Measurements from ENCODE around the gene CCDC127.

CCDC127 gene

DNA sequence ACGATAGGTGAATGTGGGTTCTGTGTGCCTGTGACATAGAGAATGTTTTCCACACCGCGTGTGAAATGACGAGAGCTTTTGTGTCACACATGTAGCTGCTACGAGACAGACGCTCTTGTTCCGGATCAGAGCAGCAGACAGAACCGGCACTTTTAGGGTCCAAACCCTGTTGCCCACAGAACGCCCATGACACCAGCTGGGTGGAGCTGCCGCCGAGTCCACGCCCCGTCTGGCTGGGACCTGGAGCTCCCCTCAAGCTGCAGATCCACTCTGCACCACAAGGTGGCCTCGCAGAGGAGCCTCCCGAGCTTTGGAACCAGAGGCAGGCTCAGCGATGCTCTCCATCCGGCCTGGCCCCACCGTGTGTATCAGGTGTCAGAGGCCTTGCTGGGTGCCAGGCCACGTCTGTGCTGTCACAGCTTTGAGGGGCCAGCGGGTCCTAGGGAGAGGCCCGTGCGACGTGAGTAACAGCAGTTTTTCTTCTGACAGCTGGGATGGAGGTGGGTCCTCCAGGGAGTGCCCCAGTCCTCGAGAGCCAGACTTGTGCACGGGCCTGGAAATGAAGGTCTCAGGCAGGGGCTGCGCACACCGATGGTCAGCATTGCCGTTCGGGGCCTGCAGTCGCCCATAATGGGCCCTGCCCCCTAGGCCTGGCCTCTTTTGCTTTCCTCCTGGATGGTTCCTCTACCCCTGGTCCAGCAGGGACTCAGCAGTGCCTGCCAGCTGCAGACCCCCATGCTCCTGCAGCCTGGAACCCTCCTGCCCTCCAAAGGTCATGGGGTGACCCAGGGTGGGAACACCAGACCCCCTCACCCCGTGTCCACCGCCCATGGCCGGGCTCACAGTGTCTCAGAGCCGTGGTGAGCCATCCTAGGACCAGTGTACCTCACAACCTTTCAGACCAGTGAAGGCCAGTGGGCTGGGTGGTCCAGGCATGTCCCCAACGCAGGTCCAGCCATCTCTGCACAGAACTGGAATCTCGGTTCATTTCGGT is 29.2 kb downstream of the CCDC127 start:
- peak; percentile 82 for DNase-seq

DNA sequence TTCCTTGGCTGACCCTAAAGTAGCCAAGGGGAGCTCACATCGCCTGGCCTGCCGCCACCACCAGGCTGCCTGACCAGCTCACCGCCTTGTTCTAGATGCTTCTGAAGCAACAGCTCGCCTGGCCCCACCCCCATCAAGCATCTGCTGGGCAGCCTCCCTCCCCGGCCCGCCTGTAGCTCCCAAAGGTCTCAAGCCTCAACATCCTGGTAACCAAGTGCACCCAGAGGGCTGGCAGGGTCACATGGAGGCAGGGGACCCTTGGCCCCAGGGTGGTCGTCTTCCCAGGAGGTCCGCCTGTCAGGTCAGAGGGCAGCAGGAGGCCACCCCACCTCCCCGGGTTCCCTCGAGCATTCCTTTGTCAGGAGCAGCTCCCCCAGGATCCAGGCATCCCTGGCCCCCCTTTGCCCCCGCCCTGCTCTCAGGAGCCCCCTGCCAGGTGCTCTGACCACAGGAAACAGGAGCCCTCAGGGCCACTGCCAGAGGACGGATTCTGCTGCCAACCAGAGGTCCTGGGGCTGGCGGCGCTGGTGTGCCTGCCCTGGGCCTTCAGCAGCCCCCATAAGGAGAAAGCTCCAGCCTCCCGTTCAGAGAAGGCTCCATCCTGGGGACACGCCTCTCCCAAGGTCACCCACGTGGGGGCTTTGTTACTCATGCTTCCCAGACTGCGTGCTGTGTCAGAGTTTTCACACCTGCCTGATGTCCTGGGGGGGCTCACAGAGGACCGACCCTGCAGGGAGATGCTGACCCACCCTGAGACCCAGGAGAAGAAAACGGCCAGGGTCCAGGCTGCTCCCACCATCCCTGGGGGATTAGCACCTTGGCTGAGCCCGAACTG is 30.1 kb downstream of the CCDC127 start:
- no peak for DNase-seq

DNA sequence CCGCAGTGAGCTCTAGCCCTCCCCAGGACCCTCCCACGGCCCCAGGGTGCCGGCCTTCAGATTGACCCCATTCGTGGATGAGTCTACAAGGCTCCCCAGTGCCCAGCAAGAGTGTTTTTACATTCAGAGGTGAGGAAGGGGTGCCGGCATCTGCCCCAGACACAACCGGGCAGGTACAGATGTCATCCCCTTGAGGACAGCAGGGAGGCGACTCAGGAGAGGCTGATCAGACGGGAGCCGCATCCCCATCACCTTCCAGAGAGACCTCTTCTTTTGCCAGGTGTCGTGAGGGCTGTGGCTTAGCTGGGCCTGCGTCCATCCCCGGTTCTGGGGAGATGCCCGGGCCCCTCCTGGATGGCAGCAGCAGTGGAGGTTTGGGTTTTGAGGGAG is 30.9 kb downstream of the CCDC127 start:
- DNase-seq, result no peak

DNA sequence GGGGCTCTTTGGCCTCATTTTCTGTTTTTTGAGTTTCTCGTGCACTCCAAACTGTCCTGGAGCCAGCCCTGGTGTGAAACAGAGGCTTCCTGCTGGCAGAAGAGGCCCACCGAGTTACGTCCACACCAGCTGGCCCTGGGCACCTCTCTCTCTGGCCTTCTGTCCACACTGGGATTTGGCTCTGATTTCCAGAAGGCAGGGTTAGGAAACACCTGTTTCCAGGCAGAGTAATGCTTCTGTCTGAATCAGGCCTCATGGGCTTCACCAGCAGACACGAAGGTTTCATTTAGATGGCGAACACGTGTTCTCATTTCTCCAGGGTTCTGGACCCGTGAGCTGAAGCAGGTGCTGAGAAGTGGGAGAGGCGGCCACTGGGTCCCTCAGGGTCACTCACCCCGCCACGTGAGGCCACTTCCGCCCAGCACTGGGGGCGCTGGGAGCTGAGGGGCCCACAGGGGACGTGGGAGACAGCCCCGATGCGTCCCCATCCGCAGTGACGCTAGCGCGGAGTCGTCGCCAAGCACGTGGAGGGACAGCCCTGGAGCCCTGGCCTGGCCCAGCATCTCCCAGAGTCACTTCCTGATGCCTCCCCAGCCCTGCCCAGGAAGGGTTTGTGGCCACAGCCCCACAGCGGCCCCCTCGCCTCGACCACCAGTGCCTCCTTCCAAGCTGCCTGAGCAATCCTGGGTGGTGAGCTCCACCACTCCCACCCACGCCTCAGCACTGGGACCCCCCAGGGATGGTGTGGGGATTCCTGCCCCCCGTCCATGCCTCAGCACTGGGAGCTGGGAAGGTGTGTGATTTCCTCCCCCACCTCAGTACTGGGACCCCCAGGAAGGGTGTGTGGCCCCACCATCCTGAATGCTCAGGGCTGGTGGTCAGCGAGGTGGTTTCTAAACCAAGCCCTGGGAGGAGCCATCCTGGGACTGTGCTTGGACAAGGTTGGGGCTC is 31.6 kb downstream of the CCDC127 start:
- DNase-seq, result no peak

DNA sequence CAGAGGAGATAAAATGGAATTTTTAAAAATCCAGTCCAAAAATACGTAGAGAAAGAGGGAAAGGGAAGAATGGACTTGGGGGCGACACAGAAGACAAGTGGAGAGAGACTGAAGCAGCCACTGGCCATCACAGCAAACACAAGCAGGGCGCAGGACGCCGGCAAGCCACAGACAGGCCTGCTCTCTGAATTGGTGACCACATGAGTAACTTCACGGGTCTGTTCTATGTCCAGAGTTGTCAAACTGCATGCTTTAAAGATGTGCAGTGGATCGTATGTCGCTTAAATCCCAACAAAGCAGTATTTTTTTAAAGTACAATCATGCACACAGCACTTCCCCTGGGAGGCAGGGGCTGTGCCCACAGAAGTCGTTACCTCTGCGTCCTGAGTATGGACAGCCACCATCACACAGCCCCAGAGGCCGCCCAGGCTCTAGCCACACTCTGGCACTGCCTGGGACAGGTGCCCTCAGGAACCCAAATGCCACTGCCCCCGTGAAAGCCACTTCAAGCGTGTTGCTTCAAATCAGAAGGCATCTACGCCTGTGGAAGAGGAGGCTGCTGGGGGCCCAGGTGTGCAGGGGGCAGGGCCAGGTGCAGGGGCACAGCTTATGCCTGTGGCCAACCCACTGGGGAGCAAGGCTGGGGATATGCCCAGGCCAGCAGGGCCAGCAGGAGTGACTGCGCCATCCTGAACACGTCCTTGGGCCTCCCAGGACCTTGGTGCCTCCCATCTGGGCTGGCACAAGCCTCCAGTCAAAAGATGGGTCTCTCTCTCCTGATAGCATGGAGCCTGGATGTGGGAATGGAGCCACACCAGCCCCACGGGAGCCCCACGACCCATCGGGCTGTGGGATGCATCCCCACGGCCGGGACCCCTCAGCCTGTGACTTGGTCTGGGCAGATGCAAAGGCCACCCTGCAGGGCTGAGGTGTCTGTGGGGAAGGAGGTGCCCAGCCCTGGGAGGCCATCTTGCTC is 32.6 kb downstream of the CCDC127 start:
- DNase-seq, result no peak

DNA sequence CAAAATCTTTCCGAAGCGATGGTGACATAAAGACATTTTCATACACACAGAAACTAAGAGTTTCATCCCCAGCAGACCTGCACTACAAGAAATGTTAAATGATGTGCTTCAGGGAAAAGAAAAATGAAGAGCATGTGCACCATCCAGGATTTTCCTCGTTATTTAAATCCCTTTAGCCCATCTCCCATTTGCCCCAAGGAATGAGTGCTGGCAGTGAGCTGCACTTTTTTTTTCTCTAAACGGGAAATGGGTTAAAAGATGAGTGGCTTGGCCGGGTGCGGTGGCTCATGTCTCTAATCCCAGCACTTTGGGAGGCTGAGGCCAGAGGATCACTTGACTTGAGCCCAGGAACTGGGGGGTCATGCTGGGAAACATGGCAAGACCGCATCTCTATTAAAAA is 33.5 kb downstream of the CCDC127 start:
- no peak for DNase-seq

DNA sequence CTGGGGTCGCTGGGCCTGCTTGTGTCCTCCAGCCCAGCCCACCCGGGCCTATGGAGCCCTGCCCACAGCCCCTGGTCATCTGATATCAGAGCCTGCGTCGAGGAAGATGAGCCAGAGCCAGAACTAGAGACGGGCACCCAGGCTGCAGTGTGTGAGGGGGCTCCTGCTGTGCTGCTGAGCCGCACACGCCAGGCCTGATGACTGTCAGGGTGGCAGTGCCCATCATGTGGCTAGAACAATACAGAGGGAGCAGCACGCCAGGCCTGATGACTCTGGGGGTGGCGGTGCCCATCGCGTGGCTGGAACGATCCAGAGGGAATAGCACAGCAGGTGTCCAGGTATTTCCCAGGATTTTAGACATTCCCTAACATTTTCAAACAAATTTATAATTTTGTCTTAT is 35.8 kb downstream of the CCDC127 start:
- DNase-seq, result no peak

DNA sequence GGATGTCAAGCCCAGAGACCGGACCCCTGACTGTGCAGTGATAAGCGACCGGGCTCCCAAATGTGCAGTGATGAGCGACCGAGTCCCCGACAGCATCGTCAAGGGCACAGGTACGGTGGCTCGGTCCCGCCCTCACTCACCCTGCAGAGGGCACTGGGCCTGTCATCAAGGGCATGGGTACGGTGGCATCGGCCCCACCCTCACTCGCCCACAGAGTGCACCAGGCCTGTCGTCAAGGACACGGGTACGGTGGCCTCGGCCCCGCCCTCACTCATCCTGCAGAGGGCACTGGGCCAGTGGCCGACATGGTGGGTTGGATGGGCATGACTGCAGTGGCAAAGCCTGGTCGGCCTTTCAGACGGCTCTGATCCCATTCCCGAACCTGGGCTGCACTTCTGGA is 36.4 kb downstream of the CCDC127 start:
- no peak for DNase-seq

DNA sequence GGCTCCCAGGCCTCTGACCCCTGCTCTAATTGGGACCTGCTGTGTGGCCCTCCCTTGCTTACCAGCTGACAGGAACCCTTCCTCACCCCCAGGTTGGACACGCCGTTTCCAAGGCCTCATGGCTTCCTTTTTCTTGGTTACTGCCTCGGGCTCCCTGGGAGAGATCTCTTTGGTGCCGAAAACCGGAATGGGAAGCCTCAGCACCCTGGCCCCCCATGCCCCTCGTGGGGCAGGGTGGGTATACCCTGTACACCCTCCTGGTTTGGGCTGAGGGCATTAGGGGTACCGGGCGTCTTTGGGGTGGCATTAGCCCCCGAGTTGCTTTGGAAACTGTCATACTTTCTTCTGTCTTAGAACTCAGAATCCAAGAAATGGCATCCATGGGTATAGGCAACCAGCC is 36.8 kb downstream of the CCDC127 start:
- no peak for DNase-seq

DNA sequence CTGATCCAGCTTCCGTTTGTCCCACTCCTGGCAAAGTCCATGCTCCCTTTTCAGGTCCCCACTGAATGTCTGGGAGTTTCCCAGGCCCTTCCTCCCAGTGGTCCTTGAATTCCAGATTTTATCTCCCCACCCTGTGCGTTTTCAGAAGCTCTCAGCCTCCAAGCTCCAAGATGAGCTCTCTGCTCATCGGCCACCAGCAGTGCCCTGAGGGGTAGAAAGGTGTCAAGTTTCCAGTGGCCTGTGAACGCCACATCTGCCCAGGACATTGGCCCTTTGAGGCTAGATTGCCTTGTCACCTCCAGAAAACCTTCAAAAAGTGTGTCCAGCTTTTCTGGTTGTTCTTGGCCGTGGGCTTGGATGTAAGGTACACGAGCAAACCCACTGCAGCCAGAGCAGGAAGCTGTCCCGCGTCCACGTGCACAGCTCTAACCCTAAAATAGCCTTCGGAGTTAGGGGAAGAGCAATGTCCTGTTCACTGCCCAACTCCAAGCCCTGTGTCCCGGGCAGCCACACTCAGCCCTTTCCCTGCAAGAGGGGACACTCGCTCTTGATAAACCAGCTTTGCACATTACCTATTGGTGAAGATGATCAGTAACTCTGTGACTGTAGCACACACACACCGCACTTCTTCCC is 37.6 kb downstream of the CCDC127 start:
- DNase-seq, result no peak

DNA sequence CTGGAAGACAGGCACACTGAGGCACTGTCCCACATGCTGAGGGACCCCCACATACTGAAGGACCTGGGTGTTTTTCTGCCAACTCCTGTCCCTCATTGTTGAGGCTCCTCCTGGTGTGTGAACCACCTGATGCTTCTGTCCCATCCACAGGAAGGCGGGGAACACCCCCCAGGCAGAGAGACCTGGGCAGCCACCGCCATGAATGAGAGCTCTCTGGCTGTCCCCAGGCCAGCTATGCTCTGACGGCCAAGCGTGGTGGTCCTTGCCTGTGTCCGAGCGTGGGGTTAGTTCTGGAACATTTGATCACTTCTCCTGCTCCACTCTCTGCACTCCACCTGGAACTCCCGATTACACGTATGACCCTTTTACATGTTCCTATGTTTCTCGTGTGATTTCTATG is 38.6 kb downstream of the CCDC127 start:
- DNase-seq, result no peak

DNA sequence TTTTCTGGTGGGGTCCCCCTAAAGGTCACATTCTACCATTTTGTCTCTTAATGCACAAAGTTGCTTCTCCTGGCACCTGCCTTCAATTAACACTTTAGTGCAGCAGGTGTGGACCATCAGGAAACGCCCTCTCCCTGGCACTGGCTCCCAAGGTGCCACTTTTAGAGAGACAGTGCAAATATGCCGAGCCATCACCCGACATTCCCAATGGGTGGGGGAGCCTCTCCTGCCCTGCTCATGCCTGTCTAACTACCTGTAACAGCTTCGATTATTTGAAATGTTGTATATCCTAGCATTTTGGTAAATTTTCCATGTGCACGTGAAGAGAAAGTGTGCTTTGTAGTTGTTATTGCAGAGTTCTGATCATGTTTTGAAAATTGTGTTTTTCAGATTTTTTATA is 39.8 kb downstream of the CCDC127 start:
- no peak for DNase-seq

DNA sequence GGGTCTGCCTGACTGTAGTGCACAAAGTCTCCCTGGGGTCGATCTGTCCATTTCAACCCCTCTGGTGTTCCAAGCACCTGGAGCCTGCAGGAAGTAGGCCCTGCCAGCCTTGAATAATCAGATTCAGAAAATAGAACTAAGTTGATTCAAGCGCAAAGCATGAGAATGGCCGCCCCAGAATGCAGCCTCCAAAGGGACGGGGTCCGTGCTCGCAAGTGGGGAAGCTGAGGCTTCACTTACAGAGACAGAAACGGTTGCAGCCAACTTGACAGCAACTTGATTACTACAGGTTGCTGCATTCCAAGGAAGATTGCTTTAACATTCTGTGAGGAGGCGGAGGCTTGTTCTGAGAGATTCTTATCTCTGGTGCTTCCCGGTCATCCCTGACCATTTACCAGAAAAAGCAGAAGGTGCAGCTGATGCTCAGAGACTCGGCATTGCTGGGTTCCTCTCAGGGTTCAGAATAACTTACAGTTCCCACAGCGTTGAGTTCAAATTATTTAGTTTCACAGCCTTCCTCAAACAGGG is 41.6 kb downstream of the CCDC127 start:
- no peak for DNase-seq

DNA sequence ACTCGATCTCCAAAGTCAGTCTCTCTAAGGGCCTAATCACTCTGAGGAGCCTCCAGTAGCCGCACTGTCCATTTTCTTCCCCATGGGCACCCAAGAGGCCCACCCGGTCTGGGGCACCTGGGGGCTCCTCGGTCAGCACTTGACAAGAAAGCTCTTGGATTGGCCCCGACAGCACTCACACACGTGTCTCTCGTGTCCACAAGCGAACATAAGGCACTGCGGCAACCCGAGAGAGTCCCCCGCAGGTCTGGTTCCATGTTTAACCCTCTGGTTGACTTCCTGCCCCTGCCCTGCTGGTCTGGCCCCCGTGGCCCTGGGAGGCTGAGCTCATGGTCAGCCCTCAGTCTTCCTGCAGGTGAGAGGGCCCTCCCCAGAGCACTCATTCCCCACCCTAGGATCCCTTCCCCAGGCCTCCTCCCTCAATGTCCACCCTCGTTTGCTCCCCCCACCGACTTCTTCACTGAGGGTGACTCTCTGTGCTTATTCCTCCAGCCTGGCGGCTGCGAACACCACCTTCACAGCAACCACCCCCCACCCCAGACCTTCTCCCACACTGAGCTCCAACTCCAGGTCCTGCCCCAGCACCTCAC is 43.0 kb downstream of the CCDC127 start:
- no peak for DNase-seq

DNA sequence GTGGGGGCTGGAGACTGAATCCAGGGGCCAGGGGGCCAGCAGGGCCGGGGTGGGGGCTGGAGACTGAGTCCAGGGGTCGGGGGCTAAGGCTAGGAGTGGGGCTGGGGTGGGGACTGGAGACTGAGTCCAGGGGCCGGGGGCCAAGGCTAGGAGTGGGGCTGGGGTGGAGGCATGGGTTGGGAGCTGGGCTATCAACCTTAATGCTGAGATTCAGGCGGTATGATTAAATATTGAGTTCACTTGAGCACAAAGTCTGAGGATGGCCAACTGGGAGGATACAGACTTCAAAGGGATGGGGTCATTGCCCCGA is 43.7 kb downstream of the CCDC127 start:
- no peak for DNase-seq

DNA sequence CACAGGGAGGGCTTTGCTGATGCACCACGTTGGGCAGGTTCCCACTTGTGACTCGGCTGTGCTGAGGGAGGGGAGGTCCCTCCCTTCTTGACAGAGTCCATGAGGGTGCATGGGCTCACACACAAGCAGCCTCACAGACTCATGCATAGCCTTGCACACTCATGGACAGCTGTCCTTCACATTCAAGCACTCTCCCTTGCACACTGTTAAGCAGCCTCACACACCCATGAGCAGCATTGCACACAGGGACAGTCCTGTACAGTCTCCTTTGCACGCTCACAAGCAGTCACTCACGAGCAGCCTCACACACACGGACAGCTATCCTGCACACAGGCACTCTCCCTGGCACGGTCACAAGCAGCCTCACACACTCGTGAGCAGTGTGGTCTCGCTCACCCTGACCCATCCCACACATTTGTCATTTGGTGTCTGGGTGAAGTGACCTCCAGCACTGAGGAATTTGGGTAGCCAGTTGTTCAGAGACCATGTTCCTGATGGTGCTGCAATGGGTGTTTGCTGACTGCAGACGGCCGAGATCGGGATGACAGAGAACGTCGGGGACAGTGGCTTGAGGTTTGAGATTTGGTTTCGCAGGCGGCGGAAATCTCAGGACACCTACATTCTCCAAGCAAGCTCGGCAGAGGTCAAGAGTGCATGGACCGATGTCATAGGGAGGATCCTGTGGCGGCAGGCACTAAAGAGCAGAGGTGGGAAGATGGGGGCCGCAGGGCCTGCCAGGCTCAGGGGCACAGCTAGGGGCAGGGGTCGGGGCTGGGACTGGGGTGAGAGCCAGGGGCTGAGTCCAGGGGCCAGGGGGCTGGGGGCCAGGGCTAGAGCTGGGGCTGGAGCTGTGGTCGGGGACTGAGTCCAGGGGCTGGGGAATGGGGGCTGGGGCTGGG is 44.3 kb downstream of the CCDC127 start:
- DNase-seq, result no peak

DNA sequence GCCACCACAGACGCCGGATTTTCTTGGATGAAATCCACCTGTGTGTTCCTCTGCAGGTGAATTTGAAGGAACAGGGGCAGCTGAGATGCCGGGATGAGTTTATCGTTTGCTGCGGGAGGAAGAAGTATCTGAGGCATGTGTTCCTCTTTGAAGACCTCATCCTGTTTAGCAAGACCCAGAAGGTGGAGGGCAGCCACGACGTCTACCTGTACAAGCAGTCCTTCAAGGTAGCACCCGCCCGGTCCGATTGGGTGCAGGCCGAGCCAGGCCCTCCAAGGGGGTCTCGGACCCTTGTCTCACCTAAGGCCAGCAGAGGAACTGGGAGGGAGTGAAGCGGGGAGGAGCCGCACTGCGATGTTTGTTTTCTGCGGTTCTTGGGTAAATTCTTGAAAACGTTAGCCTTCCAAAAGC is 45.1 kb downstream of the CCDC127 start:
- no peak for DNase-seq

DNA sequence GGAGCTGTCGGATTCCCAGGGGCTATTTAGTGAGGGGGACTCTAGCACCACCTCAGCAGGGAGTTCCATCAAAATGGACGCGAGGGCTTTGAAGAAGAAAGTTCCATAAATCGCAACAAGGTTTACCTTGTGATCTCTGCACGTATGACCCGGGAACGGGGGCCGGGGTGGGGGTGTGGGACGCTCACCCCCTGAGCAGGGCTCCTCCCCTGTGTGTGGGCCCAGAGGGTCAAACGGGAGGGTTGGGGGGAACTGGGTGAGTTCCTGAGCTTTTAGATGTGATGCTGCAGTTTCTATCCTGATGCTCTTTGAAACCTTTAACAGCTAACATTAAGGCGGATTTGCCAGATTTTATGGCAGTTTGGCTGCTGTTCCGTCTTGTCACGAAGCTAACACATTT is 45.5 kb downstream of the CCDC127 start:
- no peak for DNase-seq

DNA sequence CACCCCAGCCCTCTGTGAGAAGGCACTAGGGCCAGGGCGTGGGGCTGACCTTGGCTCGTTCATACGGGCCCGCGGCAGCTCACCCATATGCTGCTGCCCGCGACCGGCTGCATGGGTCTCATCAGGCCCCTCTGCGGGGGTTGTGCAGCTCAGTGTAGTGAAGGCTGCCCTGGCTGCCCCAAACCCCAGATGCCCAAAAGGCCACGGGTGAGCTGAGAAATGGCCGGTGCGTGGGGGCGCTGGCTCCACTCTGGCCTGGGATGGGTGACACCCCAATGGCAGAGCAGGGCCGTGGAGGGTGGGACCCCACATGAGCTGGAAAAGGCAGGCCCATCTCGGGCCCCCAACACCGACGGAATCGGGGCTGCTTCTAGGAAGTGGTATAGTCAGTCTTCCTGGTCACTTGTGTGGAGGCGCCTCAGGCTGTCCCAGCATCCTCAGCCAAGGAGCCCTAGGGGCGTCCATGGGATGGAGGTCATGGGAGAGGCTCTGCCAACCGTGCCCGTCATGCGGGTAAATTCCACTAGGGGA is 46.1 kb downstream of the CCDC127 start:
- DNase-seq, result no peak
